NOMO-1 treated with dmso at 0.1 percent for 144 hours (cell line): ENCODE results near the gene UGT2B15.
"Not testable (repeated sequence)": the region's sequence is repeated elsewhere in the genome, so short reads cannot be mapped to it uniquely, and the experiment has no call there.

Experiments used
- DNase-seq: peaks from one replicate; lab custom pipeline; 2025; ENCODE audit not compliant: unreplicated experiment; lab: John Stamatoyannopoulos, UW

UGT2B15 gene

DNA sequence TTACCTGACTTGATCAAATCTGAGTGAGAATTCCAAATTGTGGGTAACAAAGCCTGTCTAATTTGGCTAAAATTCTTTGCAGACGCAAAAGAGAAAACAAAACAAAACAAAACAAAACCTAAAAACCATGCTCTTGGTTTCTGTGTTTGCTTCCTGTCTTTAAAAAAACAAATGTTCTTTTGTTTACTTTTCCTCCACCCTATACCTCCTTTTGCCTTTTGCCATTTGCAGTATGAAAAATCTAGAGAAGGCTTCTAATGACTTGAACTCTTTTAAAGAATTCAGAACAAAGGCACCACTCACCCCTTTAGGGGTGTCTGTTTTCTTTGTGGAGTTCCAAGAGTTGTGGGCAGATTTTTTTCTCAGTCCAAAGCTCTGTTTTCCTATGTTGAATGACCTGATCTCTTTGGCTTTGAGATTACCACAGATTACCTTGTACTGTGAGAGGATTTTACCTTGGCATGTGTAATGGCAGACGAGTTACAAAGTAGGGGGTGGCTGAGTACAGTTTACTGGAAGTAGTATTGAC, 13.9 kb downstream of the UGT2B15 start:
- DNase-seq: not testable (repeated sequence)

DNA sequence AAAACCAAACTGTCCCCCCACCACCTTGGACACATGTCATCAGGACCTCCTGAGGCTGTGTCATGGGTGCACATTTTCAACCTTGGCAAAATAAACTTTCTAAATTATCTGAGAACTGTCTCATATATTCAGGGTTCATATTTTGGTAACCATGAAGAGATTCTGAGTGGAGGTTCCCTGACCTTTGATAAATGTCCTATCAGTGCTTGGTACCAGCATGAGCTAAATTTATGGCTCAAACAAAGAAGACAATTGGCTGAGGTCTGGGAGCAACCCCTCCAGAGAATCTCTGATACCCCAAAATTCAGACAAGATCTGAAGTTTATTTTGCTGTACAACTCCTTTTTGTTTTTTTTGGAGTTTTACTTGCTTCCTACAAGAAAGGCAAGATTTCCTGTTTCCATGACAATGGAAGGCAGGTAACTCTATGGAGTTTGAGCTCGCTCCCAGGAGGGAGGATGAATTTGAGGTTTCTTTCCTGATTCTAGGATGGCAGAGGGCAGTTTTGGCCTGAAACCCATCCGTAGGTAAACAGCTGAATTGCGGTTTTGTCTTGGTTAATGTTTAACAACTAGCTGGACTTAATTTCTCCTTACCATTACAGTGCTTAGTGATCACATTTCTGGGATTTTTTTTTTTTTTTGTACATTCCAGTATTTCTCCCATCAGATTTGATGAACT, 14.5 kb downstream of the UGT2B15 start:
- no peak for DNase-seq

DNA sequence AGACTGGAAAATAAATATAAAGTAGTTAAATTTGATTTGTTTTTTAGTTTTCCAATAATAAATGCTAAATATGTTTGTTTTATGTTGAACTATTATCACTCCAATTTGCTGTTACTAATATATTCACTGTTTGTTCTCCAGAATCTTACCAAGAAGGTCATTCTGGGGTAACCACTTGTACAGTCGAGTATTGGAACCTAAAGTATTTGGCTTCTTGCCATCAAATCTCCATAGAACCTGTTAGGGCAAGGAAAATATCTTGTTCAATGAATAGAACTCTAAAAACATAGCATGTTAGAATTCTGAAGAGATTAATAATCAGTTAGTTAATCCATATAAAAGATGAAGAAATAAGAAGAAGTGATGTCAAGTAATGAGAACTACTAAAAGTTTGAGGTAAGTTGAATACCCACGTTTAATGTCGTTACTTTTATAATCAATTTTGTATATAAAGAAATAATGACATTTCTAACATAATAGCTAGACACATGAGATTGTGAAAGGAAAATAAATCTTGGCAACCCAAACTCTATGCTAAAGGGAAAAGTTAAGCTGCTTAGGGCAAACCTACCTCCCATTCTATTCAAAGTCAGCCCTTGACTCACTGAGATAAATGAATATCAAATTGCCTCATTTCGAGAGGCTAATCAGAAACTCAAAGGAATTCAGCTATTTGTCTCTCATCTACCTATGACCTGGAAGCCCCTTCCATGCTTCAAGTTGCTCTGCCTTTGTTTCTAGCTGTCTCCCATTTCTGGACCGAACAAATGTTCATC, 15.3 kb downstream of the UGT2B15 start:
- DNase-seq: no peak

DNA sequence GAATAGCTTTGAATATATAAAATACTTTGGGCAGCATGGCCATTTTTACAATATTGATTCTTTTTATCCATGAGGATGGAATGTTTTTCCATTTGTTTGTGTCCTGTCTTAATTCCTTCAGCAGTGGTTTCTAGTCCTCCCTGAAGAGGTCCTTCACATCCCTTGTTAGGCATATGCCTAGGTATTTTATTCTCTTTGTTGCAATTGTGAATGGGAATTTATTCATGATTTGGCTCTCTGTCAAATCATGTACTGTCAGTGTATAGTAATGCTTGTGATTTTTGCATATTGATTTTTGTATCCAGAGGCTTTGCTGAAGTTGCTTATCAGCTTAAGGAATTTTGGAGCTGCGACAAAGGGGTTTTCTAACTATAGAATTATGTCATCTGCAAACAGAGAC, 18.5 kb downstream of the UGT2B15 start:
- DNase-seq: no peak

DNA sequence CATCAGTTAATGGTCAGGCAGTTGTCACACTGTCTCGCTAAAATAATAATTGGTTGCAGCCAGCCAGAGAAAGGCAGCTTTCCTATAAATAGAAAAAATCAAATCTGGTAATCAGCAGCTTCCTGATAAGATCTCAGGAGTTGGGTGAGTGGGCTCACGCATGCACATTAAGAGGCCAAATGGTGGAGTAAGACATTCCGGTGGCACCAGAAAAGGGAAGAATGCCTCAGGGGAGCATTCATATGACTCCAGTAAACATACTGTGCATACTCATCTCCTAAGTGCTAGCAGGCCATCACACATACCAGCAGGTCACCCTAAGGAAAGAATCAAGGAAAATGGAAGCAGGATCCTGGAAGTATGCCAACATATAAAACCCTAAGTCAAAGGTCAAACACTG, 40.1 kb downstream of the UGT2B15 start:
- no peak for DNase-seq

DNA sequence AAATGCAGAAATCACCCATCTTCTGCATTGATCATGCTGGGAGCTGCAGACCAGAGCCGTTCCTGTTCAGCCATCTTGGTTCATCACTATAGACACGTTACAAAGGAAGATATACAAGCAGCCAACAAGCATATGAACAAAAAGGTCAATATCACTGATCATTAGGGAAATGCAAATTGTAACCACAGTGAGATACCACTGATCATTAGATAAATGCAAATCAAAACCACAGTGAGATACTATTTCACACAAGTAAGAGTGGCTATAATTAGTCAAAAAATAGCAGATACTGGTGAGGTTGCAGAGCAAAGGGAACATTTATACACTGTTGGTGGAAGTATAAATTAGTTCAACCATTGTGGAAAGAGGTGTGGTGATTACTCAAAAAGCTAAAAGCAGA, 47.7 kb downstream of the UGT2B15 start:
- DNase-seq: not testable (repeated sequence)

DNA sequence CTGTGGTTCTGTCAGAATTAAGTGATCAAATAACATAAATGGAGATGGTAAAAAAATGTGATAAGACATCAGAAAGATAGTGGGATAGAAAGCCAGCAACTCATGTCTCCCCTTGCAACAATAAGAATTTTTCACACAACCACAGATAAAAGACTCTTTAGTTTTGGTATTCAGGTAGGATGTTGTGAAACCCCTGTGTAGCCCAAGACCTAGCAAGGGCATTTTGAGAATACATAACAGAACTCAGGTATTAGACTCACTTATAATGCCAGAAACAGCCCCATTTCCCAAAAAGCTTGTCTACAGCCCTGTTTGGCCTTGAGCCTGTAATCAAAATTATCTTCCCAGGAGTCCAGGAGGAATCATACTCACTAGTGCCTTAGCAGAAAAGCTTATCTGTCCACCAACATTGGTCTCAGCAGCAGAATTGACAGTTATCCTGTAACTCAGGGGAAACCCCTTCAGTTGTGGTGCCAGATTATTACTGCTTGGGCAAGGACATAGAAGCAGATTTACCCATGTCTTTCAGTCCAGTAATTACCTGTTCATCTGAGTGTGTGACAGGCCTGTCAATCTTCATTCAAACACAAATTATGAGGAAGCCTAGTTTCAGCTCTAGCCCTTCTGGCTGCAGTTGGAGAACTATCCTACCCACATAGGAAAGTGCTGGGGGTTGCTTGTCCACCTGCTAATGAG, 53.3 kb downstream of the UGT2B15 start:
- no peak for DNase-seq

DNA sequence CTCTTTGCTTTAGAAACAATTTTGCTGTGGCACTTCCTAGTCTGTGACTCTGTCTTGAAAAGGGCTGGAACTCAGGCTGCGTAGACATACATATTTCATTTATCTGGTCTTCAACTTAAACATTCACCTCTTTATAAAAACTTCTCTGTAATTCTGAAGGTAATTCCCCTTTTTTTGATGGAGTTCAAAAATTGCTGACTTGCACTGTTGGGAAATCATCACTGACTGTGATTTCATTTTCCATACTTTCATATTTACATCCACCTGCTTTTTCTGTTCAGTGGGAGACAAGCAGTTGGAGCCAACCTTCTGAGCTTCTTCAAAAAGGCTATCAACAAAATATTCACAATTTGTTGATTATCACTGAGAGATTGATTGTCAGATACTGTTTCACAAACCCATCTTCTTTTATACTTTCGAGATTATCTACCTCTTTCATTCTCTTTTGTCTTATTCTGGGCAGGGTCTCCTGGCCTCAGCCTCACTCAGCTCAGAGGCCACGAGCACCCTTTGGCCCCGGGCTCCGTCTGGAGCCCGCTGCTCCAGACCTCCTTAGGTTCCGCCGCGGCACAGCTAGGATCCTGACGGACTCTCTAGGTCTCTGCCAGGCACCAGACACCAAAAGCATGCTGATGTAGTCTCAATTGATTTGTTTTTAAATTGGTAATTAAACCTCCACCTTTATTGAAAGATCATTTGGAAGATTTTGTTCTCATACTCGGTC, 54.6 kb downstream of the UGT2B15 start:
- DNase-seq: no peak

DNA sequence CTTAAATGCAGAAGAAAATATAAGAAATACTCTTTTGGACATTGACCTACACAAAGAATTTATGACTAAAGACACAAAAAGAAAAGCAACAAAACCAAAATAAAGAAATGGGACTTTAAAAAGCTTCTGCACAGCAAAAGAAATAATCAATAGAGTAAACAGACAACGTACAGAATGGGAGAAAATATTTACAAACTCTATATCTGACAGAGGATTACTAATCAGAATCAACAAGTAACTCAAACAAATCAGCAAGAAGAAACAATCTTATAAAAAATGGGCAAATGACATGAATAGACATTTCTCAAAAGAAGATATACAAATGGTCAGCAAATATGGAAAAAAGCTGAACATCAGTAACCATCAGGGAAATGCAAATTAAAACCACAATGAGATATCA, 56.7 kb downstream of the UGT2B15 start:
- DNase-seq: no peak

DNA sequence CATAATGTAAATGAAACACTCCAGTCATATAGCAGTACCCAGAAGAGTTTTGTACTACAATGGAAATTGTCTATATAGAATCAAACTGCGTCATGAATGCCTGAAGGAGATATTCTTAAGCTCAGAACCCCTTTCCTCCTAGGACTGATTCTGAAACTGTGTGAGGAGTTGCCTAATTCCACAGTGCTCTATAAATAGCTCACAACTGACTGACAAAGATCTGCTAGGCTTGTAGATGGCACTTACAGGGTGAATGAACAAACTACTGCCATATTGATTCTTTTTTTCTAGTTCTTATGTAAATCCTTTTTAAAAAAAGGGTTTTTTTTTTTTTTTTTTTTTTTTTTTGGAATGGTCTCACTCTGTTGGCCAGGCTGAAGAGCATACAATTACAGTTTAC, 64.2 kb downstream of the UGT2B15 start:
- DNase-seq: no peak

DNA sequence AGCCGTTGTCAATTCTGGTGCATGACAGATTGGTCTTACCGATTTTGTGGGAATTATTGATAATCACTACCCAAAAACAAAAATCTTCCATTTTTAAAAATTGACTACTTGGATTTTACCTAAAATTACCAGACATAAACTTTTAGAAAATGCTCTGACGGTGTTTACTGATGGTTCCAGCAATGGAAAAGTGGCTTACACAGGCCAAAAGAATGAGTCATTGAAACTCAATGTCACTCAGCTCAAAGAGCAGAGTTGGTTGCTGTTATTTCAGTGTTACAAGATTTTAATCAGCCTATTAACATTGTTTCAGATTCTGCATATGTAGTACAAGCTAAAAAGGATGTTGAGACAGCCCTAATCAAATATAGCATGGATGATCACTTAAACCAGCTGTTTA, 71.3 kb downstream of the UGT2B15 start:
- no peak for DNase-seq

DNA sequence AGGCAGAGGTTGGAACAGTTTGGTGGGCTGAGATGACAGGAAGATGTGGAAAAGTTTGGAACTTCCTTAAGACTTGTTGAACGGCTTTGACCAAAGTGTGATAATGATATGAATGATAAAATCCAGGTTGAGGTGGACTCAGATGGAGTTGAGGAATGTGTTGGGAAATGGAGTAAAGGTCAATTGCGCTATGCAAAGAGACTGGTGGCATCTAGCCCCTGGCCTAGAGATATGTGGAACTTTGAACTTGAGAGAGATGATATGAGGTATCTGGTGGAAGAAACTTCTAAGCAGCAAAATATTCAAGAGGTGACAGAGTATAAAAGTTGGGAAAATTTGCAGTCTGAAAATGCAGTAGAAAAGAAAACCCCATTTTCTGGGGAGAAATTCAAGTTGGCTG, 73.0 kb downstream of the UGT2B15 start:
- DNase-seq: no peak
